CD4-positive, alpha-beta T cell treated with Interleukin-15 for 1 hour (primary cell): ENCODE results near the gene NPHS1.
"Not testable (repeated sequence)": the region's sequence is repeated elsewhere in the genome, so short reads cannot be mapped to it uniquely, and the experiment has no call there.

Experiments
- DNase-seq: peaks from one replicate; pipeline ENCODE4 v3.0.0-alpha.2; 2020

Gene NPHS1

GRCh38 chr19:35872180-35872579 is 19.9 kb upstream of the NPHS1 start:
- no peak for DNase-seq

GRCh38 chr19:35871611-35872010 is 19.3 kb upstream of the NPHS1 start:
- DNase-seq, result no peak

GRCh38 chr19:35870798-35871197 is 18.5 kb upstream of the NPHS1 start:
- no peak for DNase-seq

- DNase-seq, result not testable (repeated sequence)
Measured at GRCh38 chr19:35870124-35870736, 17.9 kb upstream of the NPHS1 start.

- DNase-seq, result peak; percentile 88
Measured at GRCh38 chr19:35869327-35870123, 17.2 kb upstream of the NPHS1 start.

- DNase-seq, result no peak
Measured at GRCh38 chr19:35868823-35869326, 16.6 kb upstream of the NPHS1 start.

- peak; percentile 54 for DNase-seq
Measured at GRCh38 chr19:35868172-35868822, 16.0 kb upstream of the NPHS1 start, which contains the start of gene APLP1. TSS of gene APLP1 (plus strand) at chr19:35868574. CDS start at chr19:35868637, 63 bp downstream.

GRCh38 chr19:35863018-35863417 is 10.7 kb upstream of the NPHS1 start:
- DNase-seq, result no peak

GRCh38 chr19:35862528-35862927 is 10.2 kb upstream of the NPHS1 start:
- no peak for DNase-seq

GRCh38 chr19:35861640-35862160 is 9.4 kb upstream of the NPHS1 start:
- no peak for DNase-seq

GRCh38 chr19:35860818-35861639 is 8.7 kb upstream of the NPHS1 start:
- no peak for DNase-seq

- DNase-seq, result no peak
Measured at GRCh38 chr19:35860436-35860817, 8.1 kb upstream of the NPHS1 start.

- no peak for DNase-seq
Measured at GRCh38 chr19:35859414-35859813, 7.1 kb upstream of the NPHS1 start.

- no peak for DNase-seq
Measured at GRCh38 chr19:35858311-35858710, 6.0 kb upstream of the NPHS1 start.

GRCh38 chr19:35856546-35857149 is 4.3 kb upstream of the NPHS1 start, which contains the start of gene KIRREL2:
TSS of gene KIRREL2 (plus strand) at chr19:35856911. CDS start at chr19:35857120, 209 bp downstream.
- DNase-seq, result no peak

- no peak for DNase-seq
Measured at GRCh38 chr19:35853038-35853756, 893 bp upstream of the NPHS1 start.

- no peak for DNase-seq
Measured at GRCh38 chr19:35851213-35852028, 883 bp downstream of the NPHS1 start.

- no peak for DNase-seq
Measured at GRCh38 chr19:35848919-35849505, 3.3 kb downstream of the NPHS1 start.

GRCh38 chr19:35848486-35848885 is 3.8 kb downstream of the NPHS1 start:
- no peak for DNase-seq

- no peak for DNase-seq
Measured at GRCh38 chr19:35847911-35848310, 4.4 kb downstream of the NPHS1 start.
